Femur (tissue), 1 donor: ENCODE results near the gene POLE.
A peak's percentile ranks its signal among the peaks of the same experiment; 100 is the strongest.

Source experiments
- DNase-seq: peaks from one replicate; pipeline ENCODE4 v3.0.0-alpha.2; 2017

POLE gene

DNA sequence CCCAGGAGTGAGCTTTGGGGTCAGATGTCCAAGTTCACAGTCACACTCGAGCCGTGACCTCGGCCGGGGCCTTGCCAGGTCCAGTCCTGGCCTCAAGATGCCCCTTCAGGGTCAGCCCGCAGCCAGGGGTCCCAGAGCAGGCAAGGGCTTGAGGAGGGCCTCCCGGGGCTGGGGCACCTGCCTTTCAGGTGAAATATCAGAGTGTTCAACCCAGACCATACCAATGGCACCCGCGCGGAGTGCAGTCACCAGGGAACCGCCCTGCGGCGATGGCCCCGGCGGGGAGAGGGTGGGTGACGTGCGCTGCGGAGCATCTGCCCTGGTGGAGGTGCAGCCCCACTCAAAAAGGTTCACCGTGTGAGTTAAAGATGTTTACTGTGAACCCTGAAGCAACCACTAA is 93.6 kb downstream of the POLE start:
- DNase-seq: no peak

DNA sequence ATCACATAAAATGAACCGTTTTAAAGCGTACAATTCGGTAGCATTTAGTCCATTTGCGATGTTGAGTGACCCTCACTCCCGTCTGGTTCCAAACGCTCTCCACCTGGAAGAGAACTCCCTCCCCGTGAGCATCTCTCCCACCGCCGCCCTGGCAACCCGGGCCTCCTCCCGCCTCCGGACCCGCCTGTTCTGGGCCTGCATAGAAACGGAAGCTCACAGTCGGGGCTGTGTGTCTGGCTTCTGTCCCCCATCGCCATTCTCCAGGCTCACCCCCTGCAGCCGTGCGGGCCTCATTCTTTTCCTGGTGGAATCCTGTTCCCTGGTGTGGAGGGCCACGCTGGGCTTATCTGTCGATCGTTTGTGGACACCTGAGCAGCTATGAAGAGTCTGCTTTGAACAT is 94.1 kb downstream of the POLE start:
- DNase-seq: no peak

DNA sequence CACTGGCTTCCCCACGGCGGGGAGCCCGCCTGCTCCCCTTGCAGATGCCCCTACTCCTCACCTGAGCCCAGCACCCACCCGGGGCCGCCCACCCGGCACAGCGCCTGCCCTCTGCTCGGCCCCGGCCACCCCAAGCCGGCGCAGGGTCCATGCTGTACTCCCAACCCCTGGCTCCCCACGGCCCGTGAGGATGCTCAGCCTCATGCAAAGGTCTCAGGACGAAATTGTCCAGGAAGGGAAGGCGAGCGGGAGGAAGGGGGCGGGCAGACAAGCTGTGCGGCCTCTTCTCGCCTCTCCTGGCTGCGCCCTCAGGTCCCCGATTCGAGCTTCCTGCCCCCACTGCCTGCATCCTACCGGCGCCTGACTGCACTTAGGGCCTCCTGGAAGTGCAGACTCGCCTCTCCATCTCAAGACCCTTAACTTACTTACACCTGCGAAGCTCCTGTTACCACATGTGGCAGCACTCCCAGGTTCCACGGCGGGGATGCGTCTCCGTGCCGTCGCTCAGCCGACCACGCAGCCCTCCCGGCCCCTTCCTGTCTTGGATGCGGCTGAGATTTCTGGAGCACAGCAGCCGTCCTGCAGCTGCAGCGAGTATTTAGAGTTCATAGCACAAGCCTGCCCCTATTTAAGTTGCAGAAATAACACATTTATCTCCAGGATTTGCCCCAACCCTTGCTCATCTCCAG is 94.7 kb downstream of the POLE start:
- DNase-seq: no peak

DNA sequence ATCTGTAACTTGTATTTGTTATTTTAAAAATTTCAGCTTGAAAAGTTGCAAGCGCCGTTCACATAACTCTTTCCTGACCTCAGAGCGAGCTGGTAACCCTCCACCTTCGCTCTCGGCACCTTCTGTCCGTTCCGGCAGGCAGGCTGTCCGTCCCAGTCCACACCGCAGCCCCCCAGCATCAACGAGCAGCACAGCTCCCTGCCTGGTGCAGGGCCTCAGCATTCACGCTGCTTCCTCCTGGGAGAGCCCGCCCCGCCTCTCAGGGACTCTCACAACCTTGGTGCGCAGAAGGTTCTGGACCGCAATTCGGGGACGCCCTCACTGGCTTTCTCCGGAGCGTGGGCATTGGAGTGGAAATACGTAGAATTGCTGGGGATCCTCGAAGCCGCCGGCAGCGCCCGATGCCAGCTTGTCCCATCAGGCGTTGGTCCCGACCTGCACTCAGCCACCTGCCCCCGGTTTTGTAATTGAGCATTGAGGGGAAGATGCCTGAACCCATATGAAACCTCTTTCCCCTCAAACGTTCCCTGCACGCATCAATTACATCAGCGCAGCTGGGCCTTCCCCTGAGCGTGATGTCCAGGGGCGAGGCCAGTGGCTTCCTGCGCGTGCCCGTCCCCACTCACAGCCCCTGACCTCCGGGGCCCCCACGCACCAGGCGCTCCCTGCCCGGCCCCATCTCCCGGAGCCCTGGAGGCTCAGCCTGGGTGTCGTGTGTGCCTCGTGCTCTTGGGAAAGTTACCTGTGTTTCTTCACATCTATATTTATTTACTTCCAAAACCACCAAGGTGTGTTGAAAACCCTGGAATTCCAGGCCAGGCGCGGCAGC is 95.8 kb downstream of the POLE start:
- DNase-seq: no peak

DNA sequence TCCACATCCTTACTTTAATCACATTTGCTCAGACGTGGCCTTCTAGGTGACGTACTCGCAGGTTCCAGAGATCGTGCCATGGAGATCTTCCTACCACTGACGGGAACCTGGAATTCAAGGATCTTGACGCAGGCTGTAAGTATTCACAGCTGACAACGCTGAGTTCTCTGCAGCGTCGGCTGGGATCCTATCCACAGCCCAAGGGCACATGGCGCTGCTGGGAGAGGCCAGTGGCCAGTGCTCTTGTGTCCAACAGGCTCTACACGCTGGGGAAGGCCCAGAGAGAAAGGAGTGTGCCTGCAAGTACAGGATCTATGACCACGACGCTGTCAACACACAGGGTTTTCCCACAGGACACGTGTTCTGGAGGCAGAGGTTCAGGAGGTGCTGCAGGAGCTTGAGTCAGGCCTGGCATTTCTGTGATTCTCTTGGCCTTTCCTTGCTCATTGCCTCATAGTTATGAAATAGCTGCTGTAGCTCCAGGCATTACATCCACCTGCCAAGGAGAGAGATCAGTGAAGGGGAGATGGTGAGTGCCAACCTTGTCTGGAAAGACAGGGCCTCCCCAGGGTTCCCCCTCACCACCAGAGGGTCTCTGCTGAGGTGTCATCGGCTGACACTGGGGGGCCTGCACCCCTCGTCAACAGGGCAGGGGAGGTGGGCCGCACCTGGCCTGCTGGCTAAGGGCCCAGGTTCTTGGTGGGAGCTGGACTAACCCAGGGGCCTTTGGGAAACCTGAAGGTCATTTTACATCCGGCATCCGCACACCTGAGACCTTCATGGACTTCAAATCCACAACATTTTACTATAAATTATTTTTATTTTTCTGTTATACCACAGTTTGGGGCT is 98.1 kb downstream of the POLE start:
- no peak for DNase-seq

DNA sequence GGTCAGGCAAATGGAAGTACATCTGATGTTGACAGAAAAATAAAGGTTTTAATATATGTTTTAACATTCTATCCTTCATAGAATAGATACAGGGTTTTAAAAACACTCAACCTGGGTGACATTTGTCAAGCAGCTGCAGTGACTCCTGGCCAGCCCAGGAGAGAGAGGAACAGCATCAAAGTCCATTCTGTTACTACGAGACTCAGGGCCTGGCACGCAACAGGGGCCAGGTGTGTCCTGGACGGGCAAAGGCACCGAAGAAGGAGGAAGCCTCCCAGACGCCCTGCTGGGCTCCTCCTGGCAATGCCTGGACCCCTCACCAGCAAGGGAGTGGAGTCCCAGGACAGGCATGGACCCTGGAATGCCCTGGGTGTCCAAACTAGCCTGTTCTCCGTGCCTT is 98.8 kb downstream of the POLE start:
- DNase-seq: no peak

DNA sequence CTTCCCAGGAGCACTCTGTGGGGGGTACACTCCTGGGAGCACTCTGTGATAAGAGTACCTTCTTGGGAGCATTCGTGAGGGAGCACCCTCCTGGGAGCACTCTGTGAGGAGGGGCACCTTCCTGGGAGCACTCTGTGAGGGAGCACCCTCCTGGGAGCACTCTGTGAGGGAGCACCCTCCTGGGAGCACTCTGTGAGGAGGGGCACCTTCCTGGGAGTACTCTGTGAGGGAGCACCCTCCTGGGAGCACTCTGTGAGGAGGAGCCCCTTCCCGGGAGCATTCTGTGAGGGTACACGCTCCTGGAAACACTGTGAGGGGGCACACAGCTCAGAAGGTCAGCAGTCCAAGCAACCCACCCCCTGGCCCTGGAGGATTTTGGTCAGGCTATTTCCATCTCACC is 99.4 kb downstream of the POLE start:
- DNase-seq: no peak

DNA sequence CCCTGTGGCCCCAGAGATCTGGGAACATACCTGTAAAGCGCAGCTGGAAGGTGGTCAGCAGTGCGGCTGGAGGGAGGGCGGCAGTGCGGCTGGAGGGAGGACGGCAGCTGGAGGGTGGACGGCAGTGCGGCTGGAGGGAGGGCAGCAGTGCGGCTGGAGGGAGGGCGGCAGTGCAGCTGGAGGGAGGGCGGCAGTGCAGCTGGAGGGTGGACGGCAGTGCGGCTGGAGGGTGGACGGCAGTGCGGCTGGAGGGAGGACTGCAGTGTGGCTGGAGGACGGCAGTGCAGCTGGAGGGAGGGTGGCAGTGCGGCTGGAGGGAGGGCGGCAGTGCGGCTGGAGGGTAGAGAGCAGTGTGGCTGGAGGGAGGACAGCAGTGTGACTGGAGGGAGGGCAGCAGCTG is 100.2 kb downstream of the POLE start:
- DNase-seq: no peak

DNA sequence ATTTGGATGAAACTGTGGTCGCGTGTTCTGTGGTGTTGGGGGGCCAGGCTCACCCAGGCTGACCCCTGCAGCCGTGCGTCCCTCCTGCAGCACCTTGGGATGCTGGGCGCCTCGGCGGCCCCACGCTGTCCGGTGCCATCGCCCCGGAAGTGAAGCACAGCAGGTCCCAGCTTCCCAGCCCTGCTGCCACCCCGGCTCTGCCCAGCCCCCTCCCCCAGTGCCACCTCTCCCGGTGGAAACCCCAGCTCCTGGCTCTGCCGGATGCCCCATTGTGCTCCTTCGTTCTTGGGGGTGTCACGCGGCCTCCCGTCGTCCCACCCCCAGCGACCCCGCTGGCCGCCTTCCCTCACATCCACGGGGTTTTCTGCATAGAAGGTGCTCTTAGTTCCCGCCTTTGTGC is 102.0 kb downstream of the POLE start:
- no peak for DNase-seq

DNA sequence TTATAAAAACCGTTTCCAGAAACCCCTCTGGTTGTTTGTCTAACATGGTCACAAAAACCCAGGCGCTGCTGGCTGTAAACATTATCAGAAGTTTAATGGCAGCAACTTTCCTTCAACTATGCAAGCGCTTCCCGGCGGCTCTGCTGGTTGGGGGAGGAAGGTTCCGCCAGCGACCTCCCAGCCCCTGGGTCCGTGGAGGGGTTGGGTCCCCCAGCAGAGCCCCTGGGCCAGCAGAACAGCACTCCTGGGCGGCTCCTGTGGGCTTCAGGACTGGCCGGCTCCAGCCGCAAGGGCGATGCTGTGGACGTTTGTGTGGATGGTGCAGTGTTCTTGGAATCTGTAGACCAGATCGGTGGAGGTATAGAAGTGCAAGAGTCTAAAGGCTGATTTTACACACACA is 102.7 kb downstream of the POLE start:
- DNase-seq: no peak

DNA sequence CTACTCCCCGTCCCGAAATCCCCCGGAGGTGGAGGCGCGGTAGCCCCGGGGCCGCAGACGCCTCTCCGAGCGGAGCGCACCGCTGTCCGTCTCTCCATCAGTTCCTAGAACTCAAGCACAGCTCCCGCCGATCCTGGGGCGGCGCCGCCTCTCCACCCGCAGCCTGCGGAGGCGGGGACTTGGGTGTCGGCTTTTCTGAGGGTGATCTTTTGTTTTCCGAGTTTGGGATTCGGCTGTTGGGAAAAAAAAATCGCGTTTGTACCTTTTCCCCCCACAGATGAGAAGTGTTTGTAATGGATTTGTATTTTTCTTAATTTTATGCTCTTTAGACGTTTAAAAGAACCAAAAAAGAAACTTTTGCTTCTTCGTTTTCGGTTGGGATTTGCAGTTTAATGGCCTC is 103.4 kb downstream of the POLE start:
- DNase-seq: no peak

DNA sequence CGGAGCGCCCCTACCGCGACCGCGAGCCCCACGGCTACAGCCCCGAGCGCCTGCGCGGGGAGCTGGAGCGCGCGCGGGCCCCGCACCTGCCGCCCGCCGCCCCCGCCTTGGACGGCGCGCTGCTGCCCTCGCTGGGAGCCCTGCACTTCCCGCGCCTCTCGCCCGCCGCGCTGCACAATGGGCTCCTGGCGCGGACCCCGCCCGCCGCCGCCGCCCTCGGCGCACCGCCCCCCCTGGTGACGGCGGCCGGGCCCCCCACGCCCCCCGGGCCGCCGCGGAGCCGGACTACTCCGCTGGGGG is 103.8 kb downstream of the POLE start:
- DNase-seq: no peak

DNA sequence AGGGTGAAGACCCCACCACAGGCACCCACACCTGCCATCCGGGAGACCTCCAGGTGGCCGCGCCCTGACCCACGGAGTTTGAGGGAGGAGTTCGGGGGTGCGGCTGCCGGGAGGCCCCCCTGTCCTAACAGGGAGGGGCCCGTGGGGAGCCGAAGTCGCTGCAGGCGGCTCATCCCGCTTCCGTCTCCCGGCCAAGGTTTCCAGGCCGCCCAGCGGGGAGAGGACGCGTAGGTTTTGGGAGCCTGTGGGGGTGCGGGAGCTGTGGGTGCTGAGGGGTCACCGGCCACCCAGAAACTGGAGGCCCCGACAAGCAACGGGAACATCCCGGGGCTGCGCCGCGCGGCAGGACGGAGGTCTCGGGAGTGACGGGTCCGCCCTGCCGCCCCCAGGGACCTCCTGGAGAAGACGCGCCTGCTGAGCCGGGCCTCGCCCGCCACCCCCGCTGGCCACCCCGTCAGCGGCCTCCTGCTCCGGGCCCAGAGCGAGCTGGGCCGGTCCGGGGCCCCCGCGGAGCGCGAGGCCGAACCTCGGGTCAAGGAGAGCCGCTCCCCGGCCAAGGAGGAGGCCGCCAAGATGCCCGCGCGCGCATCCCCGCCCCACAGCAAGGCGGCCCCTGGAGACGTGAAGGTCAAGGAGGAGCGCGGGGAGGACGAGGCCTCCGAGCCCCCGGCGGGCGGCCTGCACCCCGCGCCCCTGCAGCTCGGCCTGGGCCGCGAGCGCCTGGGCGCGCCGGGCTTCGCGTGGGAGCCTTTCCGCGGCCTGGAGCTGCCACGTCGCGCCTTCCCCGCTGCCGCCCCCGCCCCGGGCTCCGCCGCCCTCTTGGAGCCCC is 104.3 kb downstream of the POLE start:
- no peak for DNase-seq

DNA sequence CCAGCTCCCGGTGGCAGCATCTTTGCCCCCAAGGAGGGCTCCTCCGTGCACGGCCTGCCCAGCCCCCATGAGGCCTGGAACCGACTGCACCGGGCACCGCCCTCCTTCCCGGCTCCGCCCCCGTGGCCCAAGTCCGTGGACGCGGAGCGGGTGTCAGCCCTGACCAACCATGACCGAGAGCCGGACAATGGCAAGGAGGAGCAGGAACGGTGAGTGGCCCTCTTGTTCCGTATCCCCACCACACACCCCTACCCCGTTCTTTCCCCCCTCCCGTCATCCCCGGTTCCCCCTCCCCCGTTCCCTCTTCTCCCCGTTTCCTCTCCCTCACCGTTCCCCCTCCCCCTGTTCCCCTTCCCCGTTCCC is 105.1 kb downstream of the POLE start:
- DNase-seq: no peak

DNA sequence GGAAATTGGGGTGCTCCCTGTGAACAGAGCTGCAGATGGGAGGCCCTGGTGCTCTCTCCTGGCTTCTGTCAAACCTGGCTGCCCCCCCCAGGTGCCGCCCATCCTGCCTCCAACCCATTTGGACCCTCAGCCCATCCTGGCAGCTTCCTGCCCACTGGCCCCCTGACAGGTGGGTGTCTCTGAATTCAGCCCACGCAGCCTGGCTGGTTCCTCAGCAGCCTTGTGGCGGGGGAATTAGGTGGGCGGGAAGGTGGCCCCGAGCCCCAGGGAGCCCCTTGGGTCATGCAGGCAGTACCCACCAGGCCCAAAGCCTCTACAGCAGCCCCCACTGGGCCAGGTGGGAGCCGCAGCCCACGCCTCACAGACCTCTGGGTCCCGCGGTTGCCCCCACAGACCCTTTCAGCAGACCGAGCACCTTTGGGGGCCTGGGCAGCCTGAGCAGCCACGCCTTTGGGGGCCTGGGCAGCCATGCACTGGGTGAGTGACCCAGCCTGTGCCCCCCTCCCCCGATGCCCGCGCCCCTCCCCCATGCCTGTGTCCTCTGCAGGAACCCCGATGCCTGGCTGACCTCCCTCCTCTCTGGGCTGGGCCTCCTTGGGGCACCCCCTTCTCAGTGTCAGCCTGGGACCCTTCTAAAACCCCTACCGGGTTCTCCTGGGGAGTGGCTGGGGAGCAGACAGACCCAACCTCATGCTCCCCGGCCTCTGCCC is 105.6 kb downstream of the POLE start:
- no peak for DNase-seq

DNA sequence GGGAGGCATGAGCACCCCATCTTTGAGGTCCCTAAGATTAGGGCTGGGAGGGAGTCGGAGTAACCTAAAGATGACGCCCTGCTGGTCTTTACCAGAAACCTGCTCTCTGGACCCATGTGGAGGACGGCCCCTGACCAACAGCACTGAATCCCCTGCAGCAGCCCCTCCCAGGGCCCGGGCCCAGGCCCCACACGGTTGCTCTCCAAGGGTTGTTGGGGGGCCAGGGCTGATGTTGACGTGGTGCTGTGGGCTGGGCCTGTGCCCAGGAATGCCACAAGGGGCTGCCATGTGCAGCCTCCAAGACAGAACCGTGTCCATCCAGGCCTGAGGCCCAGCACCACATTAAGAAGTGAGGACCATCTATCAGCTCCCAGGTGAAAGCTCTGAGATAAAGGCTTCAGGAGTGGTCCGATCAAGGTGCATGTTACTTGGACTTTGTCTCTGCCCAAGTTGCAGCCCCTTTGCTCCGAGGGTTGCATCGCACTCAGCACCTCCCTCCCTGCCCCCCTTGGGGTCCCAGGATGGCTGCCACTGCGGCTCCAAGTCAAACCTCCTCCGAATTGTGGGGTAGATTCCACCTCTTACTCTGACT is 106.3 kb downstream of the POLE start:
- DNase-seq: no peak

DNA sequence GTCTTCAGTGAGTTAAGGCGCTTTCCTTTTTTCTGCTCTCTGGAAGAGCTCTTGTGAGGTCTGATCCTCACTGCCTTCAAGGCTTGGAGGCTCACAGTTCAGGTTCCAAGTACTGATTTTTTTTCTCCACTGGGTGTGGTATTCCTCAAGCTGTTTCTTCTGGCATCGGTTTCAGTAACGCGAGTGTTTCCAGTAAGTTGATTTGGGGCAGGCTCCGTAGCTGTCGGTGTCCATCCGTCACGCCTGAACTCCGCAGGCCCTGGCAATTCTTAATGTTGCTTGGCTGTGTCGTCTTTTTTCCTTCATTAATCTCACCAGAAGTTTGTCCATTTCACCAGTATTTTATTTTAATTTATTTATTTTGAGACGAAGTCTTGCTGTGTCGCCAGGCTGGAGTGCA is 107.4 kb downstream of the POLE start:
- DNase-seq: peak; percentile 71

DNA sequence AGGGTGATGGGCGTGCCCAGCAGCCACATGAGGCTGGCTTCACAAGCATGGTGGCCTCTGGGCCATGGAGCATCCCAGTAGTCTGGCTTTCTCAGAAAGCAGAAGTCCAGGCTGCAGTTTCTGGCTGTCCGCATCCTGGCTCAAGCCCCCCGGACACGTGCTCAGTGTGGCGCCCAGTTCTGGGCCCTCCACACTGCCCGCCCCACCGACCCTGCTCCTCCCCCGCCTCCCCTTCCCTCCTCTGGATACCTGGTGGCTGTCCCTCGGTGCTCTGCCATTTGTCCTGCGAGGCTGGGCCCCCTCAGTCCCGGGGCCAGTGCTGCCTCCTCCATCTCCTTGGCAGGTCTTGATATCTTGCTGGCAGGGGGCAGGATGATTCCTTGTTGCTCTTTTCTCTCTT is 108.3 kb downstream of the POLE start:
- no peak for DNase-seq

DNA sequence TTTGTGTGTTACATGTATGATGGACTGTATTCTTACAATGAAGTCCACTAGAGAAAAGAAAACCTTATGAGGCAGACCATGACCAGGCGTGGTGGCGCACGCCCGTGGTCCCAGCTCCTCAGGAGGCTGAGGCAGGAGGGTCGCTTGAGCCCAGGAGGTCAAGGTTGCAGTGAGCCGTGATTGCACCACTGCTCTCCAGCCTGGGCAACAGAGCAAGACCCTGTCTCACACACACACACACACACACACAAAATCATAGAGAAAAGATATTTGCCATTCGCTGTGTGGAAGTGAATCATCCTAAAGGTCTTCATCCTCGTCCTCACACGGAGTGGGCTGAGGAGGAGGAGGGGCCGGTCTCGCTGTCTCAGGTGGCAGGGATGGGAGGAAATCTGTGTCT is 109.0 kb downstream of the POLE start:
- no peak for DNase-seq

DNA sequence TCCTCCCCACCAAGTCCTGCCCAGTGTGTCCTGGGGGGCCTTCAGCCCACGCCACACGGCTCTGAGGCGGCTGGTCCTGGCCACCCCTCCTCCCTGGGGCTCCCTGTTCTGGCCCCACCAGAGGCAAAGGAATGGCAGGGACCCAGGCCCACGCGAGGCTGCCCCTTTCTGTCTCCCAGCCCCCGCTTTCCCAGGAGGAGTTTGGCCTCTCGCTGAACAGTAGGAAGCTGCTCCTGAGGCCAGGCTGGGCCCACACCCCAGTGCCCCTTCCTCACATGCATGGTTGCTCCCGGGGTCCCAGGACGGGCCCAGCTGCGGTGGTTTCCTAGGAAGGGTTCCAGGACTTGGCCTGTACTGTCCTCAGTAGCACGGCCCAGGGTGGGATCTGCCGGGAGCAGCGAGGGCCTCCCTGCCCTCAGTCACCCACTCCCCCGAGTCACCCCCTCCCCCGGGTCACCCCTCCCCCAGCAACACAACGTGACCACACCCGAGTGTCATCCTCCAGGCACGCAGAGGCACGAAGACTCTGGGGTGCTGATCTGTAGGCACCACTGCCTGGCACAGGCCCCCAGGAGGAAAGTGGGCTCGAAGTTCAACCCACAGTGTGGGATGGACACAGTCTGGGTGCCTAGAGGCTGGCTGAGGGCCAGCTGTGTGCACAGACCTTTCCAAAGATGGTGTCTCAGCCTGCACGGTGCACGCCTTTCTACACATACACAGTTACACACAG is 109.8 kb downstream of the POLE start:
- no peak for DNase-seq

DNA sequence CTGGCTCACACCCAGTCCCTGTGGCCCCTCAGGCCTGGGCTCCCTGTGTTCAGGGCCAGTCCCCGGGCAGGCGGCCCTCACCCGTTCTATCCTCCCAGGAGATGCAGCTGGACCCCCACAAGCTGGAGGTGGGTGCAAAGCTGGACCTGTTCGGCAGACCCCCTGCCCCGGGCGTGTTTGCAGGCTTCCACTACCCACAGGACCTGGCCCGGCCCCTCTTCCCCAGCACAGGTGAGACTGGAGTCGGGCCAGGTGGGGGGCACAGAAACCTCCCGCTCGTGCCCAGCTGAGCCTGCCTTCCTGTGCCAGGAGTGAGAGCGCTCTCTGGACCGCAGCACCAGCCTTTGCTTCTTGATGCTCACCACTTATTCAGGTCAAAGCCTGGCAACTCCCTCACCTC is 110.4 kb downstream of the POLE start:
- no peak for DNase-seq
